Chondrocyte (in vitro differentiated cells): ENCODE data around the gene PRKCB. TPM values are rescaled to one million over a fixed set of nuclear protein-coding genes. Genes with fewer than 3 reads are reported as not detected.
A peak's percentile ranks its signal among the peaks of the same experiment; 100 is the strongest.

Experiments
- DNase-seq: peaks from one replicate; pipeline ENCODE4 v3.0.0; 2021; ENCODE audit warnings: mixed read lengths, low spot score
- H3K27ac Mint-ChIP-seq: one replicate; pipeline ENCODE4 v1.8.0; 2021; ENCODE audit warnings: mild to moderate bottlenecking, moderate library complexity, mixed read lengths; ENCODE audit not compliant: unreplicated experiment
- H3K27me3 Mint-ChIP-seq: 2 replicates; pipeline ENCODE4 v1.8.0; 2021; ENCODE audit warnings: low read depth, mixed read lengths
- H3K36me3 Mint-ChIP-seq: 2 replicates; pipeline ENCODE4 v1.8.0; 2021; ENCODE audit warnings: low read depth, mixed read lengths
- H3K4me1 Mint-ChIP-seq: 2 replicates; pipeline ENCODE4 v1.8.0; 2021; ENCODE audit warnings: low read depth, mild to moderate bottlenecking, mixed read lengths
- H3K4me3 Mint-ChIP-seq: one replicate; pipeline ENCODE4 v1.8.0; 2021; ENCODE audit warnings: mild to moderate bottlenecking, moderate library complexity, mixed read lengths; ENCODE audit not compliant: unreplicated experiment
- H3K9me3 Mint-ChIP-seq: 2 replicates; pipeline ENCODE4 v1.8.0; 2021; ENCODE audit warnings: low read depth, mixed read lengths
- long read RNA-seq: library from polyadenylated mRNA; stranded (forward); transcript quantifications from one replicate; pipeline ENCODE4 v2.0.0, GENCODE V29; 2021
- total RNA-seq: library from RNA; stranded (reverse); gene quantifications from 3 replicates; pipeline ENCODE4 v1.2.1, GENCODE V29; 2021
- TF ChIP-seq, protein P1 (sequence below): fragments of 200-600 bp; sonication (generic); IDR thresholded peaks from 2 replicates; pipeline ENCODE4 v1.5.0; 2021; ENCODE audit warnings: antibody characterized with exemption, mild to moderate bottlenecking, moderate library complexity

The PRKCB gene
- not detected in 3 replicates for total RNA-seq
- long read RNA-seq = 0 reads

DNA sequence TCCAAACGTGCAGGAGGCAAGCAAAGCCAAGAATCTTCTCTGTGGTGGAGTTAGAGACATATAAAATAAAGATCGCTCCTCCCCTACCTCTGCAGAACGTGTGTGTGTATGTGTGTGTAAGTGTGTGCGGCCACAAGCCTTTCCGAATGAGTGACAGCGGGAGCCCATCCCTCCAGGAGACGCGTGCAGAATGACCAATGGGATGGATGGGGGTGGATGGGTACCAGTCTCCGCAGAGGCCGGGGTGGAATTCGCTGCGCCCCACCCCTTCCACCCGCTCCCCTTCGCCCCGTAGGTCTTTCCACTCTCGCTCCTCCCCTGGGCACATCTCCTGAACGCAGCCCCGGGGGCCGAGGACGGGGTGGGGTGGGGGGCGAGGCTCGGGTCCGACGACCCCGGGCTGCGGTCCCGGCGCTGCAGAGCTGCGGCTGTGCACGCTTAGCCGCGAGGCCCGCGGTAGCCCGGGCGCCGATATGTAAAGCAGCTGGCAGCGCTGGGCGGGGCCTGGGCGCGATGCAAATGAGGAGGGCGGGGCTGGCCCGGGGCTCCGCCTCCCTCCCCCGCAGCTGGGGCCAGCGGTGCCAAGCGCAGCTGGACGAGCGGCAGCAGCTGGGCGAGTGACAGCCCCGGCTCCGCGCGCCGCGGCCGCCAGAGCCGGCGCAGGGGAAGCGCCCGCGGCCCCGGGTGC, at the start of gene PRKCB:
Gene PRKCB, plus strand, starts transcription at position 594 of the 688 bp plus-strand sequence.
- no peak within 1 kb of the TSS for H3K27ac Mint-ChIP-seq
- H3K9me3 Mint-ChIP-seq = peaks cover 9% of the 10 kb centered on the region
- peaks cover 61% of the 10 kb centered on the region for H3K27me3 Mint-ChIP-seq
- peak within 1 kb of the TSS; percentile 57 for H3K4me3 Mint-ChIP-seq
- DNase-seq = no peak
- TF ChIP-seq, protein P1, sequence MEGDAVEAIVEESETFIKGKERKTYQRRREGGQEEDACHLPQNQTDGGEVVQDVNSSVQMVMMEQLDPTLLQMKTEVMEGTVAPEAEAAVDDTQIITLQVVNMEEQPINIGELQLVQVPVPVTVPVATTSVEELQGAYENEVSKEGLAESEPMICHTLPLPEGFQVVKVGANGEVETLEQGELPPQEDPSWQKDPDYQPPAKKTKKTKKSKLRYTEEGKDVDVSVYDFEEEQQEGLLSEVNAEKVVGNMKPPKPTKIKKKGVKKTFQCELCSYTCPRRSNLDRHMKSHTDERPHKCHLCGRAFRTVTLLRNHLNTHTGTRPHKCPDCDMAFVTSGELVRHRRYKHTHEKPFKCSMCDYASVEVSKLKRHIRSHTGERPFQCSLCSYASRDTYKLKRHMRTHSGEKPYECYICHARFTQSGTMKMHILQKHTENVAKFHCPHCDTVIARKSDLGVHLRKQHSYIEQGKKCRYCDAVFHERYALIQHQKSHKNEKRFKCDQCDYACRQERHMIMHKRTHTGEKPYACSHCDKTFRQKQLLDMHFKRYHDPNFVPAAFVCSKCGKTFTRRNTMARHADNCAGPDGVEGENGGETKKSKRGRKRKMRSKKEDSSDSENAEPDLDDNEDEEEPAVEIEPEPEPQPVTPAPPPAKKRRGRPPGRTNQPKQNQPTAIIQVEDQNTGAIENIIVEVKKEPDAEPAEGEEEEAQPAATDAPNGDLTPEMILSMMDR = no peak
- peaks cover 10% of the 10 kb centered on the region for H3K4me1 Mint-ChIP-seq
- no peaks in the 10 kb centered on the region for H3K36me3 Mint-ChIP-seq

DNA sequence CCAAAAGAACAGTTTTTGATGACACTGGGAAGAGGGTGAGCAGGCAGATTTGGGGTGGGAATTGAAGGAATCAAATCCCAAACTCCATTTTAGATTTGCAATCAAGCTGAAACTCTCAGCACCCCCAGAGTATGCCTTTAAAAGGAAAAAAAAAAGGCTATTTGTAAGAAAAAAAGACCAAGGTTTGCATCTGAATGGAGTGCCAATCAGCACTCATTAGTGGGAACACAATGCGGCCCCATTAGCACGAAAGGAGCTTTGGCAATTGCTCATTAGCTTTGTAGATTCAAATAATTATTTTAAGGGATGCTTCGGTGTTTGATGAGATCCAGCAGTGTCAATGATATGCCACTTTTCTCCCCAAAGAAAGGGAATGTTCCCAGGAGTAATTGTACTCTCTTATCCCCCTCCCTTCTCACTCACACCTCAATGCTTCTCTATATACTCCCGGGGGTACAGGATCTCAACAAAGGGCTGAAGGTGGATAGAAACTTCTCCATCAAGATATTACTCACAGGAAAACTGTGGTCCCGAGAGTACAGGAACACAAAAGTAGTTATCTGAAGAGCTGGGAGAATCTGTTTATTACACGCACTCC, 48.7 kb upstream of the PRKCB start:
- TF ChIP-seq, protein P1 = no peak
- Mint-ChIP-seq H3K4me3 (no peak overlapping the region), H3K27ac (no peak overlapping the region), H3K27me3 (peaks cover 20% of the 10 kb centered on the region), H3K4me1 (no peaks in the 10 kb centered on the region), H3K9me3 (peaks cover 3% of the 10 kb centered on the region), H3K36me3 (no peaks in the 10 kb centered on the region)
- DNase-seq = no peak

DNA sequence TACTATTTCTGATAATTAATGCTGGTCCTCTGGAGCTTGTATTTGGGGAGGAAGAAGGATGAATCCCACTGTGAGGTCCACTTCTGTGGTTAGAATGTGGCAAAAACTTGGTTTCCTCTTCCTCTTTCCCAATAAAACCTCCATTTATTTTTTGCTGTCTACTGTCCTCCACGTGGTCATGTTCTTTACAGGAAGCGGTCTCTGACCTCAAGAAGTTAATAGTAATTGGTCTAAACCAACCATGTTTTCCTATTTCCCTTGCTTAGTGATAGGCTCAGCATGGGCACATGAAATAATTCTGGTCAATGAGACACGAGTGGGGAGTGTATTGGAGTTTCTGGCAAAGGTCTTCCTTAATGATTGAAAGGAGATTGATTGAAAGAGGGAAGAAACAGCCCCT, 47.1 kb upstream of the PRKCB start:
- TF ChIP-seq, protein P1 = no peak
- no peak overlapping the region for H3K27ac Mint-ChIP-seq
- no peaks in the 10 kb centered on the region for H3K4me1 Mint-ChIP-seq
- H3K9me3 Mint-ChIP-seq = peaks cover 3% of the 10 kb centered on the region
- no peaks in the 10 kb centered on the region for H3K36me3 Mint-ChIP-seq
- H3K4me3 Mint-ChIP-seq = no peak overlapping the region
- DNase-seq = no peak
- peaks cover 16% of the 10 kb centered on the region for H3K27me3 Mint-ChIP-seq

DNA sequence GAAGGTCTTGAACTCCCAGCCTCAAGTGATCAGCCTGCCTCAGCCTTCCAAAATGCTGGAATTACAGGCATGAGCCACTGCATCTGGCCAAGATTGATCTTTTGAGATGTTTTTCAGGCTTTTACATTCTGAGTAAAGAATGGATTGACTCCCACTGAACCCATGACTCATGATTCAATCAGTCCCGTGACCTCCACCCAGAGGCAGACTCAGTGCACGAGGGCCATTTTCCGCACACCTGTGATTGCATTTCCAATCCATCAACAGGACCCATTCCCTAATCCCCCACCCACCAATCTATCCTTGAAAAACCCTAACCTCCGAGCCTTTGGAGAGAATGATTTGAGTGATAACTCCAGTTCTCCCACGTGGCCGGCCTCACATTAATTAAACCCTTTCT, 40.4 kb upstream of the PRKCB start:
- TF ChIP-seq, protein P1 = no peak
- no peaks in the 10 kb centered on the region for H3K36me3 Mint-ChIP-seq
- no peak for DNase-seq
- H3K27me3 Mint-ChIP-seq = peaks cover 13% of the 10 kb centered on the region
- no peak overlapping the region for H3K4me3 Mint-ChIP-seq
- no peak overlapping the region for H3K27ac Mint-ChIP-seq
- H3K9me3 Mint-ChIP-seq = no peaks in the 10 kb centered on the region
- no peaks in the 10 kb centered on the region for H3K4me1 Mint-ChIP-seq

DNA sequence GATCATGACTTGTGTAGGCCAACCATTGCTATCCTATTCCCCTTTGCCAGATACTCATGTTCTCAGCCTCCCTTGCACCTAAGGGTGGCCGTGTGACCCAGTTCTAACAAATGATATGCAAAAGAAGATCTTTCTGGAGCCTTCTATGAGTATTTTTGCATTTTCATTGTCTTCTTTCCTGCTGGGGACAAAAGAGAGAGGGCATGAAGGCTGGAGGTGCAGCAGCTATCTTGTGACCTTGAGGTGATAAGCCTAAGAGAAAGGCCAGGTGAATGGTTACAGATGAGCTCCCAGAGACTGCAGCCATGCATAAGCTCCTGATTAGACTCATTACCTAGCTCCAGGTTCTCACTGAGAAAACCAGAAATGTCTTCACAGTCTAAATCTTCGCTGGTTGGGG, 38.8 kb upstream of the PRKCB start:
- Mint-ChIP-seq H3K27ac (no peak overlapping the region), H3K27me3 (peaks cover 15% of the 10 kb centered on the region), H3K9me3 (no peaks in the 10 kb centered on the region), H3K4me3 (no peak overlapping the region), H3K4me1 (no peaks in the 10 kb centered on the region), H3K36me3 (no peaks in the 10 kb centered on the region)
- TF ChIP-seq, protein P1 = no peak
- DNase-seq = no peak
